Stimulated activated memory B cell treated with anti-CD40 and anti-IgM and Interleukin-4, amounts not matched to agents 10 μg/mL and 1 μg/mL and 100 μg/mL, for 72 hours (primary cell): ENCODE data around the gene OR2V2.
"Not testable (repeated sequence)": the region's sequence is repeated elsewhere in the genome, so short reads cannot be mapped to it uniquely, and the experiment has no call there.

Source experiments
- ATAC-seq: fragments of 150-1000 bp; cut with Tn5 transposase; 2 replicates; pipeline ENCODE4 v1.10.0; 2021
- H3K27ac Mint-ChIP-seq: one replicate; pipeline ENCODE4 v1.8.0; 2022; ENCODE audit warnings: mild to moderate bottlenecking, mixed read lengths
- H3K27me3 Mint-ChIP-seq: one replicate; pipeline ENCODE4 v1.8.0; 2022; ENCODE audit warnings: mixed read lengths
- H3K36me3 Mint-ChIP-seq: one replicate; pipeline ENCODE4 v1.8.0; 2022; ENCODE audit warnings: mixed read lengths
- H3K4me1 Mint-ChIP-seq: one replicate; pipeline ENCODE4 v1.8.0; 2022; ENCODE audit warnings: mixed read lengths
- H3K4me3 Mint-ChIP-seq: one replicate; pipeline ENCODE4 v1.8.0; 2022; ENCODE audit warnings: mild to moderate bottlenecking, moderate library complexity, mixed read lengths
- H3K9me3 Mint-ChIP-seq: one replicate; pipeline ENCODE4 v1.8.0; 2022; ENCODE audit warnings: mixed read lengths

The OR2V2 gene

GRCh38 chr5:181127907-181128626, 19.3 kb upstream of the OR2V2 start:
- no peak for ATAC-seq
- H3K4me1 Mint-ChIP-seq = peaks cover 6% of the 10 kb centered on the region
- H3K27ac Mint-ChIP-seq = no peak overlapping the region
- peaks cover 2% of the 10 kb centered on the region for H3K9me3 Mint-ChIP-seq
- no peak overlapping the region for H3K4me3 Mint-ChIP-seq
- no peaks in the 10 kb centered on the region for H3K36me3 Mint-ChIP-seq
- H3K27me3 Mint-ChIP-seq = peaks cover 76% of the 10 kb centered on the region

GRCh38 chr5:181129601-181130000, 17.8 kb upstream of the OR2V2 start:
- Mint-ChIP-seq H3K4me1 (peaks cover 6% of the 10 kb centered on the region), H3K4me3 (no peak overlapping the region), H3K36me3 (no peaks in the 10 kb centered on the region), H3K27ac (no peak overlapping the region), H3K9me3 (peaks cover 2% of the 10 kb centered on the region), H3K27me3 (peaks cover 73% of the 10 kb centered on the region)
- ATAC-seq = no peak

- H3K36me3 Mint-ChIP-seq, ATAC-seq, H3K27ac Mint-ChIP-seq, H3K4me1 Mint-ChIP-seq, H3K9me3 Mint-ChIP-seq, H3K4me3 Mint-ChIP-seq: not testable (repeated sequence)
- H3K27me3 Mint-ChIP-seq = peaks cover 70% of the 10 kb centered on the region
Measured at GRCh38 chr5:181130081-181130480, 17.3 kb upstream of the OR2V2 start.

- no peak within 1 kb of the TSS for H3K27ac Mint-ChIP-seq
- H3K4me3 Mint-ChIP-seq = no peak within 1 kb of the TSS
- ATAC-seq = no peak
- peaks cover 5% of the 10 kb centered on the region for H3K9me3 Mint-ChIP-seq
- peaks cover 62% of the 10 kb centered on the region for H3K27me3 Mint-ChIP-seq
- H3K4me1 Mint-ChIP-seq = peaks cover 6% of the 10 kb centered on the region
- H3K36me3 Mint-ChIP-seq = no peaks in the 10 kb centered on the region
Measured at GRCh38 chr5:181130832-181131496, 16.4 kb upstream of the OR2V2 start, which contains the start of gene OR2V1. OR2V1 (minus strand) TSS chr5:181131169; CDS start chr5:181125304, 5,865 bp downstream.

- no peak overlapping the region for H3K4me3 Mint-ChIP-seq
- H3K27ac Mint-ChIP-seq = no peak overlapping the region
- no peak for ATAC-seq
- H3K27me3 Mint-ChIP-seq = peaks cover 56% of the 10 kb centered on the region
- H3K4me1 Mint-ChIP-seq = peaks cover 6% of the 10 kb centered on the region
- H3K36me3 Mint-ChIP-seq = no peaks in the 10 kb centered on the region
- H3K9me3 Mint-ChIP-seq = peaks cover 5% of the 10 kb centered on the region
Measured at GRCh38 chr5:181131514-181131913, 15.9 kb upstream of the OR2V2 start.

GRCh38 chr5:181133083-181133482, 14.3 kb upstream of the OR2V2 start:
- no peak for ATAC-seq
- no peaks in the 10 kb centered on the region for H3K36me3 Mint-ChIP-seq

GRCh38 chr5:181133610-181134231, 13.7 kb upstream of the OR2V2 start:
- ATAC-seq = no peak
- no peak overlapping the region for H3K4me3 Mint-ChIP-seq
- no peaks in the 10 kb centered on the region for H3K36me3 Mint-ChIP-seq
- no peaks in the 10 kb centered on the region for H3K4me1 Mint-ChIP-seq
- H3K27ac Mint-ChIP-seq = no peak overlapping the region
- peaks cover 34% of the 10 kb centered on the region for H3K27me3 Mint-ChIP-seq
- peaks cover 7% of the 10 kb centered on the region for H3K9me3 Mint-ChIP-seq

More at GRCh38 chr5:181133083-181133482, 14.3 kb upstream of the OR2V2 start:
- peaks cover 5% of the 10 kb centered on the region for H3K9me3 Mint-ChIP-seq
- H3K4me3 Mint-ChIP-seq = no peak overlapping the region
- H3K27me3 Mint-ChIP-seq = peaks cover 41% of the 10 kb centered on the region
- H3K4me1 Mint-ChIP-seq = peaks cover 2% of the 10 kb centered on the region
- no peak overlapping the region for H3K27ac Mint-ChIP-seq

- H3K27ac Mint-ChIP-seq = no peak overlapping the region
- no peaks in the 10 kb centered on the region for H3K36me3 Mint-ChIP-seq
- peaks cover 10% of the 10 kb centered on the region for H3K9me3 Mint-ChIP-seq
- no peak overlapping the region for H3K4me3 Mint-ChIP-seq
- ATAC-seq = no peak
- H3K4me1 Mint-ChIP-seq = no peaks in the 10 kb centered on the region
- H3K27me3 Mint-ChIP-seq = peaks cover 29% of the 10 kb centered on the region
Measured at GRCh38 chr5:181134259-181134658, 13.1 kb upstream of the OR2V2 start.

- no peak overlapping the region for H3K27ac Mint-ChIP-seq
- no peak for ATAC-seq
- H3K27me3 Mint-ChIP-seq = peaks cover 32% of the 10 kb centered on the region
- H3K4me1 Mint-ChIP-seq = no peaks in the 10 kb centered on the region
- peaks cover 13% of the 10 kb centered on the region for H3K9me3 Mint-ChIP-seq
- H3K4me3 Mint-ChIP-seq = no peak overlapping the region
- H3K36me3 Mint-ChIP-seq = no peaks in the 10 kb centered on the region
Measured at GRCh38 chr5:181136361-181136955, 10.9 kb upstream of the OR2V2 start.

- Mint-ChIP-seq H3K9me3 (peaks cover 13% of the 10 kb centered on the region), H3K27me3 (peaks cover 45% of the 10 kb centered on the region), H3K36me3 (no peaks in the 10 kb centered on the region), H3K27ac (no peak overlapping the region), H3K4me3 (no peak overlapping the region), H3K4me1 (peaks cover 6% of the 10 kb centered on the region)
- no peak for ATAC-seq
Measured at GRCh38 chr5:181138258-181138657, 9.1 kb upstream of the OR2V2 start.

GRCh38 chr5:181140766-181141165, 6.6 kb upstream of the OR2V2 start:
- no peak for ATAC-seq
- Mint-ChIP-seq H3K9me3 (peaks cover 8% of the 10 kb centered on the region), H3K36me3 (no peaks in the 10 kb centered on the region), H3K27ac (no peak overlapping the region), H3K27me3 (peaks cover 45% of the 10 kb centered on the region), H3K4me1 (peaks cover 6% of the 10 kb centered on the region), H3K4me3 (no peak overlapping the region)

- Mint-ChIP-seq H3K9me3 (peaks cover 8% of the 10 kb centered on the region), H3K27me3 (peaks cover 54% of the 10 kb centered on the region), H3K27ac (no peak overlapping the region), H3K4me3 (no peak overlapping the region), H3K4me1 (peaks cover 6% of the 10 kb centered on the region), H3K36me3 (no peaks in the 10 kb centered on the region)
- no peak for ATAC-seq
Measured at GRCh38 chr5:181142054-181142453, 5.3 kb upstream of the OR2V2 start.

- ATAC-seq = no peak
- H3K36me3 Mint-ChIP-seq = no peaks in the 10 kb centered on the region
- no peak overlapping the region for H3K27ac Mint-ChIP-seq
- peaks cover 6% of the 10 kb centered on the region for H3K4me1 Mint-ChIP-seq
- H3K4me3 Mint-ChIP-seq = no peak overlapping the region
- H3K9me3 Mint-ChIP-seq = no peaks in the 10 kb centered on the region
- peaks cover 80% of the 10 kb centered on the region for H3K27me3 Mint-ChIP-seq
Measured at GRCh38 chr5:181145133-181145532, 2.3 kb upstream of the OR2V2 start.

- H3K27me3 Mint-ChIP-seq = peaks cover 65% of the 10 kb centered on the region
- H3K9me3 Mint-ChIP-seq = no peaks in the 10 kb centered on the region
- H3K4me1 Mint-ChIP-seq = no peaks in the 10 kb centered on the region
- H3K4me3 Mint-ChIP-seq = no peak overlapping the region
- H3K27ac Mint-ChIP-seq = no peak overlapping the region
- no peaks in the 10 kb centered on the region for H3K36me3 Mint-ChIP-seq
- ATAC-seq = no peak
Measured at GRCh38 chr5:181149355-181149754, 2.0 kb downstream of the OR2V2 start.
